Neural progenitor cell (in vitro differentiated cells): Measurements from ENCODE around the gene DHTKD1. TPM values are rescaled to one million over a fixed set of nuclear protein-coding genes. Genes with fewer than 3 reads are reported as not detected.

Source experiments
- DNase-seq: peaks from one replicate; pipeline ENCODE4 v3.0.0-alpha.2; 2016; ENCODE audit warnings: low spot score
- H2AFZ ChIP-seq: fragments of 200-600 bp; sonication (generic); replicated peaks from 2 replicates; pipeline ENCODE4 v1.6.1; 2016; ENCODE audit warnings: antibody characterized with exemption
- H3F3A ChIP-seq: fragments of 200-600 bp; sonication (generic); 2 replicates; pipeline ENCODE4 v1.6.1; 2016; ENCODE audit warnings: antibody characterized with exemption, low read depth
- H3K27ac ChIP-seq: fragments of 200-600 bp; sonication (generic); 2 replicates; pipeline ENCODE4 v1.5.1; 2016; ENCODE audit warnings: mild to moderate bottlenecking
- H3K27me3 ChIP-seq: fragments of 200-600 bp; sonication (generic); 2 replicates; pipeline ENCODE4 v1.6.1; 2016; ENCODE audit warnings: mild to moderate bottlenecking, moderate library complexity
- H3K36me3 ChIP-seq: fragments of 200-600 bp; sonication (generic); 2 replicates; pipeline ENCODE4 v1.5.1; 2016
- H3K4me1 ChIP-seq: fragments of 200-600 bp; sonication (generic); 2 replicates; pipeline ENCODE4 v1.6.1; 2016; ENCODE audit warnings: mixed run types
- H3K4me2 ChIP-seq: fragments of 200-600 bp; sonication (generic); 2 replicates; pipeline ENCODE4 v1.6.1; 2016
- H3K4me3 ChIP-seq: fragments of 200-600 bp; sonication (generic); 2 replicates; pipeline ENCODE4 v1.5.1; 2016
- H3K79me2 ChIP-seq: fragments of 200-600 bp; sonication (generic); 2 replicates; pipeline ENCODE4 v1.6.1; 2016; ENCODE audit warnings: low read depth
- H3K9ac ChIP-seq: fragments of 200-600 bp; sonication (generic); 2 replicates; pipeline ENCODE4 v1.6.1; 2016
- H3K9me3 ChIP-seq: fragments of 200-600 bp; sonication (generic); 2 replicates; pipeline ENCODE4 v1.5.1; 2016; ENCODE audit warnings: low read depth
- H4K20me1 ChIP-seq: fragments of 200-600 bp; sonication (generic); 2 replicates; pipeline ENCODE4 v1.6.1; 2016; ENCODE audit warnings: low read depth
- H3K27ac Mint-ChIP-seq: 3 replicates; pipeline ENCODE4 v1.8.0; 2021; ENCODE audit warnings: mixed read lengths
- H3K27me3 Mint-ChIP-seq: 2 replicates; pipeline ENCODE4 v1.8.0; 2022; ENCODE audit warnings: low read depth, mild to moderate bottlenecking, inconsistent platforms, moderate library complexity, mixed read lengths; ENCODE audit not compliant: insufficient read depth
- H3K36me3 Mint-ChIP-seq: 3 replicates; pipeline ENCODE4 v1.8.0; 2021; ENCODE audit warnings: mixed read lengths
- H3K4me1 Mint-ChIP-seq: 3 replicates; pipeline ENCODE4 v1.8.0; 2021; ENCODE audit warnings: mixed read lengths
- H3K4me3 Mint-ChIP-seq: 3 replicates; pipeline ENCODE4 v1.8.0; 2021; ENCODE audit warnings: mild to moderate bottlenecking, moderate library complexity, mixed read lengths
- H3K9me3 Mint-ChIP-seq: 3 replicates; pipeline ENCODE4 v1.8.0; 2020; ENCODE audit warnings: mixed read lengths
- EZH2 ChIP-seq: fragments of 200-600 bp; sonication (generic); IDR thresholded peaks from 2 replicates; pipeline ENCODE4 v1.6.1; 2017; ENCODE audit warnings: antibody characterized with exemption, mild to moderate bottlenecking, moderate library complexity
- EZH2phosphoT487 ChIP-seq: fragments of 200-600 bp; sonication (generic); IDR thresholded peaks from 2 replicates; pipeline ENCODE4 v1.6.1; 2017; ENCODE audit warnings: antibody characterized with exemption
- total RNA-seq: library from RNA; depleted of rRNA; stranded (reverse); fragments of >200 nt; gene quantifications from 2 replicates; pipeline ENCODE4 v1.2.3, GENCODE V29; 2015; ENCODE audit warnings: low replicate concordance
- TF ChIP-seq, protein P1 (sequence below): fragments of 200-600 bp; sonication (generic); IDR thresholded peaks from 2 replicates; pipeline ENCODE4 v1.5.1; 2017; ENCODE audit warnings: antibody characterized with exemption, mild to moderate bottlenecking

The DHTKD1 gene
- total RNA-seq, 1 donor from 2014 or later: 62.0 TPM

DNA sequence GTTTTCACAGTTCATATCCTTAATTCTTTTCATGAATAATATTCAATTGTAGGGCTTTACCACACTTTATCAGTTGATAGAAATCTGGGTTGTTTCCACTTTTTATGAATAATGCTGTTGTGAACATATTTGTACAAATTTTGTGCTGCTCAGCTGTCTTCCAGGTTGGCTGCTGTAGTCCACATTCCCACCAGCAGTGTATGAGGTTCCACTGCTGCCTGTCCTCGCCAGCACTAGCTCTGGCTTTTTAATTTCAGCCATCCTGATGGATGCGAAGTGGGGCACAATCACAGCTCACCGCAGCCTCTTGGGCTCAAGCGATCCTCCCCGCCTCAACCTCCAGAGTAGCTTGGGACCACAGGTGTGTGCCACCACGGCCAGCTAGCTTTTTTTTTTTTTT is 94.2 kb downstream of the DHTKD1 start:
- DNase-seq: no peak
- no peaks in the 10 kb centered on the region for H4K20me1 ChIP-seq
- Mint-ChIP-seq H3K27me3 (no peaks in the 10 kb centered on the region), H3K27ac (no peak overlapping the region), H3K4me3 (no peak overlapping the region), H3K9me3 (no peaks in the 10 kb centered on the region), H3K36me3 (peaks cover 24% of the 10 kb centered on the region), H3K4me1 (no peaks in the 10 kb centered on the region)
- no peak overlapping the region for H3K9ac ChIP-seq
- TF ChIP-seq, protein P1, sequence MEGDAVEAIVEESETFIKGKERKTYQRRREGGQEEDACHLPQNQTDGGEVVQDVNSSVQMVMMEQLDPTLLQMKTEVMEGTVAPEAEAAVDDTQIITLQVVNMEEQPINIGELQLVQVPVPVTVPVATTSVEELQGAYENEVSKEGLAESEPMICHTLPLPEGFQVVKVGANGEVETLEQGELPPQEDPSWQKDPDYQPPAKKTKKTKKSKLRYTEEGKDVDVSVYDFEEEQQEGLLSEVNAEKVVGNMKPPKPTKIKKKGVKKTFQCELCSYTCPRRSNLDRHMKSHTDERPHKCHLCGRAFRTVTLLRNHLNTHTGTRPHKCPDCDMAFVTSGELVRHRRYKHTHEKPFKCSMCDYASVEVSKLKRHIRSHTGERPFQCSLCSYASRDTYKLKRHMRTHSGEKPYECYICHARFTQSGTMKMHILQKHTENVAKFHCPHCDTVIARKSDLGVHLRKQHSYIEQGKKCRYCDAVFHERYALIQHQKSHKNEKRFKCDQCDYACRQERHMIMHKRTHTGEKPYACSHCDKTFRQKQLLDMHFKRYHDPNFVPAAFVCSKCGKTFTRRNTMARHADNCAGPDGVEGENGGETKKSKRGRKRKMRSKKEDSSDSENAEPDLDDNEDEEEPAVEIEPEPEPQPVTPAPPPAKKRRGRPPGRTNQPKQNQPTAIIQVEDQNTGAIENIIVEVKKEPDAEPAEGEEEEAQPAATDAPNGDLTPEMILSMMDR: no peak
- TF ChIP-seq EZH2phosphoT487: no peak
- TF ChIP-seq EZH2: no peak
- H3F3A ChIP-seq: no peaks in the 10 kb centered on the region
- H3K4me2 ChIP-seq: no peak overlapping the region
- H3K79me2 ChIP-seq: no peaks in the 10 kb centered on the region
- no peak overlapping the region for H3K4me3 ChIP-seq
- no peak overlapping the region for H3K27ac ChIP-seq
- no peaks in the 10 kb centered on the region for H3K9me3 ChIP-seq
- H3K36me3 ChIP-seq: peaks cover 10% of the 10 kb centered on the region
- no peaks in the 10 kb centered on the region for H3K27me3 ChIP-seq
- no peak overlapping the region for H2AFZ ChIP-seq
- H3K4me1 ChIP-seq: no peaks in the 10 kb centered on the region

DNA sequence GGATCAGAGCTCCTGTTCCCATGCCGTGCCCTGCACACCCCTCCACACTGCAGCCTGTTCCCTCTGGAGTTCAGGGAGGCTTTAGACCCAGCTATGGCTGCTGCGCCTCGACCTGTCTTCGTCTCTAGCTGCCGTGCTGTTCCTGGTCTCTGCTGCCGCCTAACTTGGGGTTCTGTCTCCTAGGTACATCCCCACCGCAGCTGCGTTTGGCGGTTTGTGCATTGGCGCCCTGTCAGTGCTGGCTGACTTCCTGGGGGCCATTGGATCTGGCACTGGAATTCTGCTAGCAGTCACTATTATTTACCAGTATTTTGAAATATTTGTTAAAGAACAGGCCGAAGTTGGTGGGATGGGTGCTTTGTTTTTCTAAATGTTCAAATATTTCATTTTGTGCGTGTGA is 95.3 kb downstream of the DHTKD1 start:
- DNase-seq: no peak
- TF ChIP-seq, protein P1: no peak
- no peak for TF ChIP-seq EZH2
- TF ChIP-seq EZH2phosphoT487: no peak
- no peaks in the 10 kb centered on the region for H3K79me2 ChIP-seq
- H4K20me1 ChIP-seq: no peaks in the 10 kb centered on the region
- no peaks in the 10 kb centered on the region for H3K4me1 ChIP-seq
- H3K36me3 Mint-ChIP-seq: peaks cover 24% of the 10 kb centered on the region
- no peak overlapping the region for H3K27ac ChIP-seq
- H3K36me3 ChIP-seq: peaks cover 6% of the 10 kb centered on the region
- no peak overlapping the region for H3K4me3 ChIP-seq
- no peaks in the 10 kb centered on the region for H3K9me3 ChIP-seq
- H3K27me3 ChIP-seq: no peaks in the 10 kb centered on the region
- no peaks in the 10 kb centered on the region for H3K4me1 Mint-ChIP-seq
- no peak overlapping the region for H3K4me3 Mint-ChIP-seq
- H3K9ac ChIP-seq: no peak overlapping the region
- no peaks in the 10 kb centered on the region for H3F3A ChIP-seq
- H2AFZ ChIP-seq: no peak overlapping the region
- H3K9me3 Mint-ChIP-seq: no peaks in the 10 kb centered on the region
- H3K27ac Mint-ChIP-seq: no peak overlapping the region
- H3K27me3 Mint-ChIP-seq: no peaks in the 10 kb centered on the region
- H3K4me2 ChIP-seq: no peak overlapping the region

DNA sequence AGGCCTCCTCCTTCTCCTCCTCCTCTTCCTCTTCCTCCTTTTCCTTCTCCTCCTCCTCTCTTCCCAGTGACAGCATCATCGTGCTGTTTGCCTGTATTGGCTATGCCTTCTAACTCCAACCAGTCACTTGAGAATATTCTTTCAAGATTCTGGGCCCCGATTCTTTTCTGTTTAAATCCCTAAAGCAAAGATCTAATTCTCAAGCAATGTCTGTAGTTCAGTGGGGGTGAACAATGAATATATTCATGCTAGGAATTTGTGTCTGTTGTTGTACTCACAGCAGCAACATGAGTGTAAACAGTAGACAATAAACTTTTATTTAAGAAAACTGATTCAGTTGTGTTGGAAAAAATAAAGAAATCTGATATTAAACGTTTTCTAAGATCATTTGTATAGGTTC is 96.3 kb downstream of the DHTKD1 start:
- no peaks in the 10 kb centered on the region for H3K9me3 Mint-ChIP-seq

More for the DNA sequence above, 96.3 kb downstream of the DHTKD1 start:
- Mint-ChIP-seq H3K27me3 (no peaks in the 10 kb centered on the region), H3K36me3 (peaks cover 27% of the 10 kb centered on the region), H3K4me3 (no peak overlapping the region), H3K27ac (no peak overlapping the region), H3K4me1 (no peaks in the 10 kb centered on the region)
- TF ChIP-seq EZH2 (no peak), EZH2phosphoT487 (no peak)
- TF ChIP-seq, protein P1: no peak
- DNase-seq: no peak
- H3K4me1 ChIP-seq: no peaks in the 10 kb centered on the region
- H3K27me3 ChIP-seq: no peaks in the 10 kb centered on the region
- H3F3A ChIP-seq: no peaks in the 10 kb centered on the region
- H3K9ac ChIP-seq: no peak overlapping the region
- H4K20me1 ChIP-seq: no peaks in the 10 kb centered on the region
- no peak overlapping the region for H2AFZ ChIP-seq
- no peak overlapping the region for H3K4me2 ChIP-seq
- H3K27ac ChIP-seq: no peak overlapping the region
- H3K9me3 ChIP-seq: no peaks in the 10 kb centered on the region
- H3K4me3 ChIP-seq: no peak overlapping the region
- H3K36me3 ChIP-seq: peaks cover 6% of the 10 kb centered on the region
- no peaks in the 10 kb centered on the region for H3K79me2 ChIP-seq
